Measurements from ENCODE around the gene UBAP1L.

DNA sequence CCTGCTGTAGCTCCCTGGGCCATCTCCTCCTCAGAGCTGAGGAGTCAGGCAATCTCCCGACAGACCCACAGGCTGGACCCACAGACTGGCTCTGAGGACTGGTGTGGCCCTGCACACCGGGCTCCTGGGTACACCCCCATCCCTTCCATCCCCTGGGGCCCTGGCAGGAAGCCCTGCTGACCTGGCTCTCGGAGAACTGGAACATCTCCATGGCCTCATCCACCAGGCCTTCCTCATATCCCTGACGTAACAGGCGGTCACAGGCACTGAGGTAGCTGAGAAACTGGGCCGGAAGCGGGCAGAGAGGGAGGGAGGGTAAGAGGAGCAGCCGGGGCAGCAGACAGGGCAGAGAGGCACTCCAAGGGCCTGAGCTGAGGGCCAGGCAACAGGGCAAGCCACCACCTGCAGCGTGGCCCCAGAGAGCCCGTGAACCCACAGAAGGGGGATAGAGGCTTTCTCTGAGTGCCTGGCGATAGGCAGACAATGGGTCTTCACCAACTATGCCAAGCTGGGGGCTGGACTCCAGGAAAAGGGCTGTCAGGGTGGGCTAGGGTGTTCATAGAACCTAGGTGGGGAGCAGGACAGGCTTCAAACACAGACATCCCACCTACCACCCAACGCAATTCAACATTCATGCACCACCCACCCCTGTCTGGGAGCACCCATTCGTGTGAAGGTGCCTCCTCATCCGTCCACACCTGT is 20.6 kb downstream of the UBAP1L start:
- TF ChIP-seq, protein P1, sequence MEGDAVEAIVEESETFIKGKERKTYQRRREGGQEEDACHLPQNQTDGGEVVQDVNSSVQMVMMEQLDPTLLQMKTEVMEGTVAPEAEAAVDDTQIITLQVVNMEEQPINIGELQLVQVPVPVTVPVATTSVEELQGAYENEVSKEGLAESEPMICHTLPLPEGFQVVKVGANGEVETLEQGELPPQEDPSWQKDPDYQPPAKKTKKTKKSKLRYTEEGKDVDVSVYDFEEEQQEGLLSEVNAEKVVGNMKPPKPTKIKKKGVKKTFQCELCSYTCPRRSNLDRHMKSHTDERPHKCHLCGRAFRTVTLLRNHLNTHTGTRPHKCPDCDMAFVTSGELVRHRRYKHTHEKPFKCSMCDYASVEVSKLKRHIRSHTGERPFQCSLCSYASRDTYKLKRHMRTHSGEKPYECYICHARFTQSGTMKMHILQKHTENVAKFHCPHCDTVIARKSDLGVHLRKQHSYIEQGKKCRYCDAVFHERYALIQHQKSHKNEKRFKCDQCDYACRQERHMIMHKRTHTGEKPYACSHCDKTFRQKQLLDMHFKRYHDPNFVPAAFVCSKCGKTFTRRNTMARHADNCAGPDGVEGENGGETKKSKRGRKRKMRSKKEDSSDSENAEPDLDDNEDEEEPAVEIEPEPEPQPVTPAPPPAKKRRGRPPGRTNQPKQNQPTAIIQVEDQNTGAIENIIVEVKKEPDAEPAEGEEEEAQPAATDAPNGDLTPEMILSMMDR (optimal IDR thresholded peaks at IDR 0.05 in 1 of 3, IDR thresholded peaks at IDR 0.05 in 1 of 3, conservative IDR thresholded peaks at IDR 0.05 in 1 of 3; ENCODE audit: extremely low read depth in 1 of 3, insufficient read depth in 2 of 3, low read length in 3 of 3) = no peak
- no peak for TF ChIP-seq EZH2 (IDR thresholded peaks at IDR 0.05; ENCODE audit: low read length)

Measured in keratinocyte (primary cell).